ENCODE results near the gene UFSP2.

UFSP2 gene

GRCh38 chr4:185387957-185388356, 37.8 kb downstream of the UFSP2 start:
- no peak for DNase-seq (ENCODE audit: low read depth)
- TF ChIP-seq CTCF (IDR thresholded peaks at IDR 0.05; ENCODE audit: control insufficient read depth, extremely low read depth, insufficient read depth), result no peak
- H3K4me3 ChIP-seq (ENCODE audit: low read depth, low read length), result no peak overlapping the region

- DNase-seq (ENCODE audit: low read depth), result no peak
- H3K4me3 ChIP-seq (ENCODE audit: low read depth, low read length), result no peak overlapping the region
- no peak for TF ChIP-seq CTCF (IDR thresholded peaks at IDR 0.05; ENCODE audit: control insufficient read depth, extremely low read depth, insufficient read depth)
These were observed 40.8 kb downstream of the UFSP2 start for GRCh38 chr4:185384930-185385331.

- peak overlapping the region; percentile 31 for H3K4me3 ChIP-seq (ENCODE audit: low read depth, low read length)
- no peak for DNase-seq (ENCODE audit: low read depth)
- no peak for TF ChIP-seq CTCF (IDR thresholded peaks at IDR 0.05; ENCODE audit: control insufficient read depth, extremely low read depth, insufficient read depth)
These were observed 41.7 kb downstream of the UFSP2 start for GRCh38 chr4:185384061-185384460.

GRCh38 chr4:185383451-185383850, 42.3 kb downstream of the UFSP2 start:
- TF ChIP-seq CTCF (IDR thresholded peaks at IDR 0.05; ENCODE audit: control insufficient read depth, extremely low read depth, insufficient read depth), result no peak
- peak overlapping the region; percentile 31 for H3K4me3 ChIP-seq (ENCODE audit: low read depth, low read length)
- DNase-seq (ENCODE audit: low read depth), result peak; percentile 92

GRCh38 chr4:185382754-185383153, 43.0 kb downstream of the UFSP2 start:
- DNase-seq (ENCODE audit: low read depth), result no peak
- no peak overlapping the region for H3K4me3 ChIP-seq (ENCODE audit: low read depth, low read length)
- TF ChIP-seq CTCF (IDR thresholded peaks at IDR 0.05; ENCODE audit: control insufficient read depth, extremely low read depth, insufficient read depth), result no peak

- no peak for TF ChIP-seq CTCF (IDR thresholded peaks at IDR 0.05; ENCODE audit: control insufficient read depth, extremely low read depth, insufficient read depth)
- no peak for DNase-seq (ENCODE audit: low read depth)
These were observed 44.2 kb downstream of the UFSP2 start for GRCh38 chr4:185381288-185382196.

GRCh38 chr4:185380320-185380719, 45.4 kb downstream of the UFSP2 start:
- no peak overlapping the region for H3K4me3 ChIP-seq (ENCODE audit: low read depth, low read length)
- DNase-seq (ENCODE audit: low read depth), result no peak
- no peak for TF ChIP-seq CTCF (IDR thresholded peaks at IDR 0.05; ENCODE audit: control insufficient read depth, extremely low read depth, insufficient read depth)

More at GRCh38 chr4:185381288-185382196, 44.2 kb downstream of the UFSP2 start:
- no peak overlapping the region for H3K4me3 ChIP-seq (ENCODE audit: low read depth, low read length)
